Measurements from ENCODE around the gene TDP2. TPM values are rescaled to one million over a fixed set of nuclear protein-coding genes. Genes with fewer than 3 reads are reported as not detected.

The TDP2 gene
- total and polyA plus RNA-seq, 2 donors (not counting 1 experiment from before 2014, with no cell fraction given): 32.5 to 37.5 TPM

GRCh38 chr6:24636681-24637080 lies 30.0 kb downstream of the TDP2 start:
- Histone ChIP-seq H3K4me1 (ENCODE audit: control insufficient read depth, extremely low read depth, insufficient read depth, low read length) (no peaks in the 10 kb centered on the region), H3K9ac (ENCODE audit: insufficient read depth, low read length) (no peak overlapping the region), H3K27ac (ENCODE audit: insufficient read depth, low read length) (no peak overlapping the region), H3K4me3 (replicated peaks in 1 of 4; ENCODE audit: control extremely low read depth in 1 of 4, insufficient read depth in 1 of 4, low read depth in 3 of 4, low read length in 4 of 4) (no peak overlapping the region), H3K9me3 (ENCODE audit: control insufficient read depth, insufficient read depth, low read depth, low read length) (no peaks in the 10 kb centered on the region), H2AFZ (ENCODE audit: low read length) (no peak overlapping the region), H4K20me1 (ENCODE audit: control insufficient read depth, extremely low read depth, insufficient read depth, low read length) (no peaks in the 10 kb centered on the region), H3K4me2 (ENCODE audit: extremely low read depth, insufficient read depth, low read length) (no peak overlapping the region), H3K36me3 (ENCODE audit: control insufficient read depth, insufficient read depth, low read length) (no peaks in the 10 kb centered on the region), H3K79me2 (ENCODE audit: control insufficient read depth, insufficient read depth, low read length) (no peaks in the 10 kb centered on the region), H3K27me3 (ENCODE audit: control insufficient read depth, insufficient read depth, low read length) (peaks cover 2% of the 10 kb centered on the region)
- DNase-seq (ENCODE audit: low read depth in 2 of 2): no peak
- TF ChIP-seq EZH2 (IDR thresholded peaks at IDR 0.05; ENCODE audit: low read length, missing control alignments): no peak
- TF ChIP-seq, protein P1, sequence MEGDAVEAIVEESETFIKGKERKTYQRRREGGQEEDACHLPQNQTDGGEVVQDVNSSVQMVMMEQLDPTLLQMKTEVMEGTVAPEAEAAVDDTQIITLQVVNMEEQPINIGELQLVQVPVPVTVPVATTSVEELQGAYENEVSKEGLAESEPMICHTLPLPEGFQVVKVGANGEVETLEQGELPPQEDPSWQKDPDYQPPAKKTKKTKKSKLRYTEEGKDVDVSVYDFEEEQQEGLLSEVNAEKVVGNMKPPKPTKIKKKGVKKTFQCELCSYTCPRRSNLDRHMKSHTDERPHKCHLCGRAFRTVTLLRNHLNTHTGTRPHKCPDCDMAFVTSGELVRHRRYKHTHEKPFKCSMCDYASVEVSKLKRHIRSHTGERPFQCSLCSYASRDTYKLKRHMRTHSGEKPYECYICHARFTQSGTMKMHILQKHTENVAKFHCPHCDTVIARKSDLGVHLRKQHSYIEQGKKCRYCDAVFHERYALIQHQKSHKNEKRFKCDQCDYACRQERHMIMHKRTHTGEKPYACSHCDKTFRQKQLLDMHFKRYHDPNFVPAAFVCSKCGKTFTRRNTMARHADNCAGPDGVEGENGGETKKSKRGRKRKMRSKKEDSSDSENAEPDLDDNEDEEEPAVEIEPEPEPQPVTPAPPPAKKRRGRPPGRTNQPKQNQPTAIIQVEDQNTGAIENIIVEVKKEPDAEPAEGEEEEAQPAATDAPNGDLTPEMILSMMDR (conservative IDR thresholded peaks at IDR 0.05 in 1 of 2, IDR thresholded peaks at IDR 0.05 in 1 of 2; ENCODE audit: low read depth in 1 of 2, low read length in 2 of 2): no peak

- DNase-seq (ENCODE audit: low read depth in 2 of 2): no peak
- Histone ChIP-seq H3K27ac (ENCODE audit: insufficient read depth, low read length) (no peak overlapping the region), H3K27me3 (ENCODE audit: control insufficient read depth, insufficient read depth, low read length) (no peaks in the 10 kb centered on the region), H3K9me3 (ENCODE audit: control insufficient read depth, insufficient read depth, low read depth, low read length) (no peaks in the 10 kb centered on the region), H3K9ac (ENCODE audit: insufficient read depth, low read length) (no peak overlapping the region), H3K79me2 (ENCODE audit: control insufficient read depth, insufficient read depth, low read length) (no peaks in the 10 kb centered on the region), H3K36me3 (ENCODE audit: control insufficient read depth, insufficient read depth, low read length) (no peaks in the 10 kb centered on the region), H4K20me1 (ENCODE audit: control insufficient read depth, extremely low read depth, insufficient read depth, low read length) (no peaks in the 10 kb centered on the region), H3K4me2 (ENCODE audit: extremely low read depth, insufficient read depth, low read length) (no peak overlapping the region), H3K4me3 (replicated peaks in 1 of 4; ENCODE audit: control extremely low read depth in 1 of 4, insufficient read depth in 1 of 4, low read depth in 3 of 4, low read length in 4 of 4) (no peak overlapping the region), H3K4me1 (ENCODE audit: control insufficient read depth, extremely low read depth, insufficient read depth, low read length) (no peaks in the 10 kb centered on the region), H2AFZ (ENCODE audit: low read length) (no peak overlapping the region)
- no peak for TF ChIP-seq EZH2 (IDR thresholded peaks at IDR 0.05; ENCODE audit: low read length, missing control alignments)
- TF ChIP-seq, protein P1 (conservative IDR thresholded peaks at IDR 0.05 in 1 of 2, IDR thresholded peaks at IDR 0.05 in 1 of 2; ENCODE audit: low read depth in 1 of 2, low read length in 2 of 2): no peak
These were observed 34.1 kb downstream of the TDP2 start for GRCh38 chr6:24632573-24632972.

DNA sequence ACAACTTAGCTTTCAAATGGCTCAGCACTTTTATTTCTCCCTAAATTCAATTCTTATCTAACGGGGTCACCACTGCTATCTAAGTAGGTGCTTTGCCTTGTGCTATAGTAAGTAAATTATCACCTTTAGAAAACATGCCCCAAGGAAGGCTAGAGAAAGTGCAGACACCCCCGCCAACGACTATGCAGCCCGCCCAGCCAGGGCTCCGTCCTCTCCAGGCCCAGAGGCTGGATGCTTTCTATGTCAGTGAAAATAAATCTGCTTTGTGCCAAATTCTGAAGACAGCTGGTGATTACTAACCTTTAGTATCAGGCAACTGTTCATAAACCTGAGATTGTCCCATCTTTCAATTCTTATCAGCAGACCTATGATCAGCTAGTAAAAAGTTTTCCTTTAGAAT lies 35.0 kb downstream of the TDP2 start:
- Histone ChIP-seq H3K4me1 (ENCODE audit: control insufficient read depth, extremely low read depth, insufficient read depth, low read length) (no peaks in the 10 kb centered on the region), H3K9me3 (ENCODE audit: control insufficient read depth, insufficient read depth, low read depth, low read length) (no peaks in the 10 kb centered on the region), H3K9ac (ENCODE audit: insufficient read depth, low read length) (no peak overlapping the region), H3K4me3 (replicated peaks in 1 of 4; ENCODE audit: control extremely low read depth in 1 of 4, insufficient read depth in 1 of 4, low read depth in 3 of 4, low read length in 4 of 4) (no peak overlapping the region), H3K27me3 (ENCODE audit: control insufficient read depth, insufficient read depth, low read length) (no peaks in the 10 kb centered on the region), H3K79me2 (ENCODE audit: control insufficient read depth, insufficient read depth, low read length) (no peaks in the 10 kb centered on the region), H2AFZ (ENCODE audit: low read length) (no peak overlapping the region), H3K36me3 (ENCODE audit: control insufficient read depth, insufficient read depth, low read length) (no peaks in the 10 kb centered on the region), H4K20me1 (ENCODE audit: control insufficient read depth, extremely low read depth, insufficient read depth, low read length) (no peaks in the 10 kb centered on the region), H3K4me2 (ENCODE audit: extremely low read depth, insufficient read depth, low read length) (no peak overlapping the region), H3K27ac (ENCODE audit: insufficient read depth, low read length) (no peak overlapping the region)
- no peak for DNase-seq (ENCODE audit: low read depth in 2 of 2)
- TF ChIP-seq EZH2 (IDR thresholded peaks at IDR 0.05; ENCODE audit: low read length, missing control alignments): no peak
- TF ChIP-seq, protein P1 (conservative IDR thresholded peaks at IDR 0.05 in 1 of 2, IDR thresholded peaks at IDR 0.05 in 1 of 2; ENCODE audit: low read depth in 1 of 2, low read length in 2 of 2): no peak

All from fibroblast of lung (primary cell).